Left ventricle myocardium inferior (tissue), 1 donor: ENCODE measurements around the gene SEMA3B. TPM values are rescaled to one million over a fixed set of nuclear protein-coding genes. Genes with fewer than 3 reads are reported as not detected.
"Not testable (repeated sequence)": the region's sequence is repeated elsewhere in the genome, so short reads cannot be mapped to it uniquely, and the experiment has no call there.

Experiments used
- DNase-seq: peaks from one replicate; pipeline ENCODE4 v3.0.0-alpha.2; 2020
- H3K27ac ChIP-seq: fragments of 200-600 bp; replicated peaks from 2 replicates; pipeline ENCODE4 v1.8.0; 2021
- H3K27me3 ChIP-seq: fragments of 200-600 bp; 2 replicates; pipeline ENCODE4 v1.8.0; 2021; ENCODE audit warnings: low read depth
- H3K36me3 ChIP-seq: fragments of 200-600 bp; 2 replicates; pipeline ENCODE4 v1.8.0; 2021
- H3K4me1 ChIP-seq: fragments of 200-600 bp; 2 replicates; pipeline ENCODE4 v1.8.0; 2021
- H3K4me3 ChIP-seq: fragments of 200-600 bp; 2 replicates; pipeline ENCODE4 v1.8.0; 2021; ENCODE audit warnings: mild to moderate bottlenecking, moderate library complexity
- H3K9me3 ChIP-seq: fragments of 200-600 bp; replicated peaks from 2 replicates; pipeline ENCODE4 v1.8.0; 2021
- intact Hi-C: fragments of 100-400 bp; cut with micrococcal nuclease; formaldehyde crosslinking; loops from one replicate; pipeline ENCODE4 v1.11.0; 2022
- total RNA-seq: library from RNA; stranded (reverse); fragmentation: NEBNext Ultra II Directional; extraction: Animal tissue kit (Norgen Biotek cat#: 25700); gene quantifications from one replicate; pipeline ENCODE4 v1.2.1, GENCODE V29; 2021
- TF ChIP-seq, protein P1 (sequence below): fragments of 200-600 bp; IDR thresholded peaks from 2 replicates; pipeline ENCODE4 v1.8.0; 2021; ENCODE audit warnings: antibody characterized with exemption, mild to moderate bottlenecking, borderline replicate concordance
- donor health status: DM: no; HTN: yes; CAD: no; lungs with severe emphysema.

The SEMA3B gene
- total RNA-seq, 1 donor from 2014 or later, result 23.2 TPM

GRCh38 chr3:50260027-50260941 is 8.7 kb upstream of the SEMA3B start:
- Histone ChIP-seq H3K4me1 (peaks cover 81% of the 10 kb centered on the region), H3K27ac (peak overlapping the region; percentile 99), H3K4me3 (peak overlapping the region; percentile 79), H3K9me3 (peaks cover 6% of the 10 kb centered on the region), H3K27me3 (no peaks in the 10 kb centered on the region), H3K36me3 (peaks cover 33% of the 10 kb centered on the region)
- TF ChIP-seq, protein P1, sequence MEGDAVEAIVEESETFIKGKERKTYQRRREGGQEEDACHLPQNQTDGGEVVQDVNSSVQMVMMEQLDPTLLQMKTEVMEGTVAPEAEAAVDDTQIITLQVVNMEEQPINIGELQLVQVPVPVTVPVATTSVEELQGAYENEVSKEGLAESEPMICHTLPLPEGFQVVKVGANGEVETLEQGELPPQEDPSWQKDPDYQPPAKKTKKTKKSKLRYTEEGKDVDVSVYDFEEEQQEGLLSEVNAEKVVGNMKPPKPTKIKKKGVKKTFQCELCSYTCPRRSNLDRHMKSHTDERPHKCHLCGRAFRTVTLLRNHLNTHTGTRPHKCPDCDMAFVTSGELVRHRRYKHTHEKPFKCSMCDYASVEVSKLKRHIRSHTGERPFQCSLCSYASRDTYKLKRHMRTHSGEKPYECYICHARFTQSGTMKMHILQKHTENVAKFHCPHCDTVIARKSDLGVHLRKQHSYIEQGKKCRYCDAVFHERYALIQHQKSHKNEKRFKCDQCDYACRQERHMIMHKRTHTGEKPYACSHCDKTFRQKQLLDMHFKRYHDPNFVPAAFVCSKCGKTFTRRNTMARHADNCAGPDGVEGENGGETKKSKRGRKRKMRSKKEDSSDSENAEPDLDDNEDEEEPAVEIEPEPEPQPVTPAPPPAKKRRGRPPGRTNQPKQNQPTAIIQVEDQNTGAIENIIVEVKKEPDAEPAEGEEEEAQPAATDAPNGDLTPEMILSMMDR, result peak; percentile 98
- peak; percentile 95 for DNase-seq
- intact Hi-C loops, result no loop called here

DNA sequence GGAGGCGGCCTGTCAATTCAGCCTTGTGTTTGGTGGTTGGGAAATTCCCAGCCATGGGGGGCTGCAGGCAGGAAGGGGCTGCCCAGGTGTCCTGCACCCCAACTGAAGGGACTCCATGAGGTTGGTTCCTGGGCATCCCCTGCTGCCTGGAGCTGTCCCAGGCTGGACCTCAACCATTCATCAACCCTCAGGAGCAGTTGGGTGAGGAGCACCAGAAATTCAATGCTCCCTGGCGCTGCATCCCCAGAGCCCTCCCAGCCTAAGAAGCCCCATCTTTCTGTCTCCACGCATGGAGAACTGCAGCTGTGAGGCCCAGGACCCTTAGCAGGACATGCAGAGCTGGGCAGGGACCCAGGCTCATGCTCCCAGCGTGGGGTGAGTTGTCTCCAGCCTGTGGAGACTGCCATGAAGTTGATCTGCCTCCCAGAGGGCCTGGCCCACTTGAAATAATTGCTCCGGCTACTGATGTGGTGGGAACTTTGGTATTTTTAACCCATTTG is 8.0 kb upstream of the SEMA3B start:
- intact Hi-C loops, result no loop called here
- DNase-seq, result no peak
- peaks cover 6% of the 10 kb centered on the region for H3K9me3 ChIP-seq
- H3K27ac ChIP-seq, result peak overlapping the region; percentile 99
- H3K4me1 ChIP-seq, result peaks cover 81% of the 10 kb centered on the region
- no peaks in the 10 kb centered on the region for H3K27me3 ChIP-seq
- TF ChIP-seq, protein P1, result no peak
- peak overlapping the region; percentile 79 for H3K4me3 ChIP-seq
- H3K36me3 ChIP-seq, result peaks cover 26% of the 10 kb centered on the region

DNA sequence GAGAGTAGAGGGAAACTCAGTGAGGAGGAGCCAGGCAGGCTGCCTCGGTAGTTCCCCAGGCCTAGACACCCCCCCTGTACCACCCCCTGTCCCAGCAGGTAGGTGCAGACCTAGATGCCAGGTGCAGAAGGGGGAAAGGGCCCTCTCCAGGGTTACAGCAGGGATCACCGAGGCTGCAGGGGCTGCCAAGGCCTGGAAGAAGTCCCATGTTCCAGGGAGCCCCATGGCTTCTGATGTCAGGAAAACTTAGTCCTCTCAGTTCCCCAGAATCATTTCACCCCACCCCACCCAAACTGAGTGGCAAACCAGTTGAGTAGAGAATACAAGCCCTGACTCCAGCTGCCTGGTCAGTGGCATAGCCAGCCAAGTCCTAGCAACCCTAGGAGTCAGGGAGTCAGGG is 7.4 kb upstream of the SEMA3B start:
- H3K4me3 ChIP-seq, result peak overlapping the region; percentile 79
- H3K27me3 ChIP-seq, result no peaks in the 10 kb centered on the region
- peak overlapping the region; percentile 99 for H3K27ac ChIP-seq
- intact Hi-C loops, result no loop called here
- peaks cover 81% of the 10 kb centered on the region for H3K4me1 ChIP-seq
- H3K9me3 ChIP-seq, result peaks cover 6% of the 10 kb centered on the region
- peaks cover 21% of the 10 kb centered on the region for H3K36me3 ChIP-seq
- DNase-seq, result no peak
- TF ChIP-seq, protein P1, result no peak

GRCh38 chr3:50262200-50262599 is 6.7 kb upstream of the SEMA3B start:
- H3K36me3 ChIP-seq, result peaks cover 14% of the 10 kb centered on the region
- DNase-seq, H3K9me3 ChIP-seq, H3K4me3 ChIP-seq, intact Hi-C loops, H3K27me3 ChIP-seq: not testable (repeated sequence)
- H3K27ac ChIP-seq, result peak overlapping the region; percentile 99
- peaks cover 81% of the 10 kb centered on the region for H3K4me1 ChIP-seq

GRCh38 chr3:50262778-50263177 is 6.2 kb upstream of the SEMA3B start:
- intact Hi-C loops, result no loop called here
- H3K4me1 ChIP-seq, result peaks cover 81% of the 10 kb centered on the region

More at GRCh38 chr3:50262778-50263177, 6.2 kb upstream of the SEMA3B start:
- no peak overlapping the region for H3K4me3 ChIP-seq
- DNase-seq, result no peak
- H3K36me3 ChIP-seq, result peaks cover 8% of the 10 kb centered on the region
- H3K9me3 ChIP-seq, result peaks cover 4% of the 10 kb centered on the region
- no peaks in the 10 kb centered on the region for H3K27me3 ChIP-seq
- TF ChIP-seq, protein P1, result no peak
- peak overlapping the region; percentile 99 for H3K27ac ChIP-seq
